NCI-H748 treated with DMSO at 0.1 percent for 48 hours (cell line): ENCODE measurements around the gene PIWIL4.
"Not testable (repeated sequence)": the region's sequence is repeated elsewhere in the genome, so short reads cannot be mapped to it uniquely, and the experiment has no call there.

Experiments used
- DNase-seq: peaks from one replicate; lab custom pipeline; 2025; lab: John Stamatoyannopoulos, UW

PIWIL4 gene

DNA sequence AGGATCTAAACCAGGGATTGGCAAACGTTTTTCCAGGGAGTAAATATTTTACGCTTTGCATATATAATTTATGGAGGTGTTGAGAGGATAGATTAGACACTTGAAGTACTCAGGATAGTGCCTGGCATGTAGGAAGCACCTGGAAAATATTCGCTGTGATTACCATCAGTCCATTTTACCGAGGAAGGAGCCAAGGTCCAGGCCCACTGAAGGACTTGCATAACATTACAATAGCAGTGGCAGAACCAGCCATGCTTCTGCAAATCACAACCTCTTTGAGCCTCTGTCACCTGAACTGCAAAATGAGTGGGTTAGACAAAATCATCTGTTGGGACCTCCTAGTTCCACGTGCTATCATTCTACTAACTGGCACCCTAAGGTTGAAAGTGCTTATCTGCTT lies 18.0 kb upstream of the PIWIL4 start:
- DNase-seq, result no peak

GRCh38 chr11:94550513-94550912 lies 16.7 kb upstream of the PIWIL4 start:
- no peak for DNase-seq

GRCh38 chr11:94553938-94554337 lies 13.2 kb upstream of the PIWIL4 start:
- DNase-seq, result no peak

GRCh38 chr11:94555752-94556329 lies 11.3 kb upstream of the PIWIL4 start:
- DNase-seq, result not testable (repeated sequence)

- DNase-seq, result no peak
Observed at GRCh38 chr11:94557421-94557820, 9.7 kb upstream of the PIWIL4 start.

DNA sequence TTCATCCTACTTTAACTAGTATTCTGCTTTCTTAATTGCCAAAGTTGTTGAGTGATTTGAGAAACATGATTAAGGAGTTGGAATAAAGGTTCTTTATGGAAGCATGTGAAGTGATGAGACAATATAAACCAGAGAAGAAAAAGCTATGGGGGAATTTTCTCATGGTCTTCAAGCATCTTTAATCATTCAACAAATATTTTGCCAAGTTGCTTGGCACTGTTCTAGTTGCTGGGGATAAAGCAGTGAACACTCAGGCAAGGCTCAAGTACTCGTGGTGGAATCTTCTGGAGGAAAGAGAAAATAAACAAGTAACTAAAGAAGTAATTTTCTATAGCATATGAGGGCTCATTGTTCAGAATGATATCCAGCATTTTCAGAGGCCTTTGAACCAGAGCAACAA lies 9.2 kb upstream of the PIWIL4 start:
- no peak for DNase-seq

DNA sequence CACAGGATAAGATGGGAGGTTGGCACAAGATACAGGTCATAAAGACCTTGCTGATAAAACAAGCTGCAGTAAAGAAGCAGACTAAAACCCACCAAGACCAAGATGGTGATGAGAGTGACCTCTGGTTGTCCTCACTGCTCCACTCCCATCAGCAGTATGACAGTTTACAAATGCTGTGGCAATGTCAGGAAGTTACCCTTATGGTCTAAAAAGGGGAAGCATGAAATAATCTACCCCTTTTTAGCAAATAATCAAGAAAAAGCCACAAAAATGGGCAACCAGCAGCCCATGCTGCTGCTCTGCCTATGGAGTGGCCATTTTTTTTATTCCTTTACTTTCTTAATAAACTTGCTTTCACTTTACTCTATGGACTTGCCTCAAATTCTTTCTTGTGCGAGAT lies 8.7 kb upstream of the PIWIL4 start:
- DNase-seq, result no peak

DNA sequence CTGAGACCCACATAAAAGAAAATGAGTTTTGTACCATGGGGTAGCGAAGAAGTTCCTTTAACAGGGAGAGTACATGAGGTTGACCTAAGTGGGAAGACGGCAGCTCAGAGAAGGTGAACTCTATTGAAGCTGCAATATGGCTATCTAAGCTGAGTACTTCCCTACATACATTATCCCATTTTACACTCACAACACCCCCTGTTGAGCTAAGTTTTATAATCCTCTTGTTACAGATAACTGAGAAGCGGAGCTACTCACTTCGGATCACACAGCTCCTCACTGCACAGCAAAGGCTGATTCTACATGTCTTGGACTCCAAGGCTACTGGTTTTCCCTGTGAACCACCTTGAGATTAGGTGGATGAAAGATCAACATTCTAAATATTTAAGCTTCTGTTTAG lies 8.2 kb upstream of the PIWIL4 start:
- no peak for DNase-seq

- no peak for DNase-seq
Observed at GRCh38 chr11:94559361-94559760, 7.8 kb upstream of the PIWIL4 start.

- DNase-seq, result no peak
Observed at GRCh38 chr11:94560834-94561233, 6.3 kb upstream of the PIWIL4 start.

GRCh38 chr11:94563176-94563847 lies 3.9 kb upstream of the PIWIL4 start:
- no peak for DNase-seq

DNA sequence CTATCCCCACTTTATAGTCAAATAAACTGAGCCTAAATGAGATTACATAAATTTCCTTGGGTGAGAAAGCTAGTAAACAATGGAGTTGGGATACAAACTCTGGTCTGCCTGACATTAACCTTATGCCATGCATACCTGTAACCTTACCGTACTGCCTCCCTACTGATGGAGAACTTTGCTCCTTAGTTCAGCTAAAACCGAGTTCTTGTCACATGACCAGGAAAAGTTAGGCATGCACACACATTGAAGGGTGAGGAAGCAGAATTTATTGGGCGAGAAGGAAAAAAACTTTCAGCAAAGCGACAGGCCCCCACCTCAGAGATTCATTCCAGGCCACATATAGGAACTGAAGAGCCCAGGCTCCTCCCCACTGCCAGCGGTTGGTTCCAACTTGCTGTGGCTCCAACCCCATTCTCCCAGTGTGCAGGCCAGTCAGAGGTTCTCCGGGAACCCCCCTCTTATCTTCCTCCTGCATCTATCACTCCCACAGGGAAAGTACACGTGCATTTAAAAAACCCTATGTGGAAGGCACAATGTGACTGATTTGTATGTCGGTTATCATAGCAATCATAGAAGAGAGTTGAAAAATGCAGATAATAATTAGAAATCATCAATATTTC lies 3.2 kb upstream of the PIWIL4 start:
- DNase-seq, result no peak

DNA sequence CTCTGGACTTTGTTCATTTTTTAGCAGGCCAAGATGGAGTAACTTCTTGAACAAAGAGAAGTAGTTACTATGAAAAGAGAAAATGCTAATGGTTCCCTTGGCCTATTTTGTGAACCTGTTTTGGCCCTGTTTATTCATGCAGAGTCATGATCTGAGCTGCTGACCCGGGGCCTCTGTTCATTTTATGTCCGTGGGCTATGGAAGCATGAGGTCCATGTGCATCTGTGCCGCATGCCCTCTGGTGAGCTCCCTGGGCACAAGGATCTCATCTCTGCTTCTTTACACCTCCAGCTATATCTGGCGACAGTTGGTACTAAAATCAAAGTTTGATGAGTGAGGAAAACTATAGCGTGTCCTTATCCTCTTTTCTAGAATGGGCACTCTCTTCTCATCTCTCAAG lies 1.0 kb downstream of the PIWIL4 start:
- DNase-seq, result no peak

- no peak for DNase-seq
Observed at GRCh38 chr11:94568717-94569116, 1.5 kb downstream of the PIWIL4 start.

- DNase-seq, result not testable (repeated sequence)
Observed at GRCh38 chr11:94572975-94573374, 5.8 kb downstream of the PIWIL4 start.

GRCh38 chr11:94574193-94574961 lies 7.2 kb downstream of the PIWIL4 start:
- DNase-seq, result no peak

- no peak for DNase-seq
Observed at GRCh38 chr11:94576306-94576705, 9.1 kb downstream of the PIWIL4 start.

- DNase-seq, result no peak
Observed at GRCh38 chr11:94577841-94578240, 10.7 kb downstream of the PIWIL4 start.

DNA sequence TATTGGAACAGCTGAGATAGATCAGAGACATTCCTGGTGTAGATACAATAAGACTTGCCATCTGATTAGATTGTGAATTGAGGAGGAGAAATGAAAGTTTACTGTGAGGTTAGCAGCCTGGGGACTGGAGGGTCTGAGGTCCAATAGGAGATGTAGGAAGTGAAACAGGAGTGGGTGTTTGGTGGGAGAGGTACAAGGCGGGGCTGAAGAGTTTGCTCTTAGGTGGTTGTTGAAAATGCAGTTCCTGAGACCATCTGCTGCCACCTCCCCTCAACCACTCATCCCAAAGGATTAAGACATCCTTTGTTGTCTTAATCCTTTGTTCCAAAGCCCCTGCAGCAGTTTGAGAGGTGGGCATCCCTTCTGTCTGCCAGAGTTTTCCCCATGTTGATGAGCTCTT lies 14.8 kb downstream of the PIWIL4 start:
- DNase-seq, result no peak

DNA sequence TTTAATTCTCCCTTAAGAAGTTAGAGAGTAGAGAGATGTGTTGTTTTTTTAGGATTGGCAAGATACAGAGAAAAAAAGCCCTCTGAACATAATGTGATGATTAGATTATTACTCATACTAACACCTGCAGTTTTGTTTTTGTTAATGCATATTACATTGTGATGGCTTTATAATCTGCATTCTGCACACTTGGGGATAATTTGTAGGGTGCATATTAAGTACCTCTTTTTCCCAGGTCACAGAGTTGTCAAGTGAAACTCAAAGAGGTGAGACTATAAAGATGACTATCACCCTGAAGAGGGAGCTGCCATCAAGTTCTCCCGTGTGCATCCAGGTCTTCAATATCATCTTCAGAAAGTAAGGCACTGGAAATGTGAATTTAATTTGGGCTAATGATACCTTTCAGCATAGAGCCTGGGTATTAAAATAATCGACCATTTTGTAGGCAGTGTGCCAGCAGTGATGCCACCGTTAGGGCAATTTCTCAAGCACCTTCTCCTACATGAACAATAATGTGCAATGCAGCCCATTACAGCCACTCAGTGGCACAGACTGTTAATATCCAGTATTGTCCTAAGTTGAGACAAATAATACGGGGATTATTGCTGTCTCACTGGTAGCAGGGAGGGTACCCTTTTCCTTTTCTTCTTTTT lies 16.2 kb downstream of the PIWIL4 start:
- DNase-seq, result no peak

- no peak for DNase-seq
Observed at GRCh38 chr11:94583866-94584500, 16.8 kb downstream of the PIWIL4 start.

- no peak for DNase-seq
Observed at GRCh38 chr11:94584978-94585377, 17.8 kb downstream of the PIWIL4 start.
